Heart left ventricle (tissue), 13 donors: ENCODE data around the gene CELF4.

Source experiments
- POLR2A ChIP-seq, 2 donors: fragments of 450-650 bp; IDR thresholded peaks; one replicate each; pipeline ENCODE4 v1.6.1; 2017; ENCODE audit warnings: antibody characterized with exemption in 2 of 2, mild to moderate bottlenecking in 2 of 2, moderate library complexity in 2 of 2
- TF ChIP-seq, protein P1 (sequence below), 12 donors: fragments of 200-600 bp; sonication (generic) in 4 of 12; IDR thresholded peaks; one replicate each; pipeline versions ENCODE4 v1.5.0 to v1.8.0; 2018 to 2022; ENCODE audit warnings: antibody characterized with exemption in 12 of 12, mild to moderate bottlenecking in 5 of 12
- donor health status: ischemic (EF 13 %, LVEDD 7.1; RV severe dilation, severe dysfunction).
- donor health status: DM: no; HTN: yes; CAD: no.
- donor health status: DM: no; HTN: no; CAD: no.
- donor health status: ischemic (EF 25% LVEDD 6.9; RV normal size, moderate dysfunction).
- donor health status: ischemic (EF 25% LVEDD 5.7; RV mildly dilated, moderate dysfunction).
- donor health status: ischemic (EF 35%, LVEDD 5.7; RV mildly dilated, moderate dysfunction).
- donor health status: nonischemic (EF 11% LVEDD 7.7; RV severe dilation, severe dysfunction).
- donor health status: DM: yes; HTN: yes; CAD: no.
- donor health status: PGD.
- donor health status: ischemic (EF 29% LVEDD 5.4; RV normal size, mild dysfunction).
- donor health status: nonischemic (EF 23%, LVEDD 6.1; RV moderate dilation, normal function).

GRCh38 chr18:37465958-37466357, 99.6 kb downstream of the CELF4 start:
- TF ChIP-seq, protein P1, sequence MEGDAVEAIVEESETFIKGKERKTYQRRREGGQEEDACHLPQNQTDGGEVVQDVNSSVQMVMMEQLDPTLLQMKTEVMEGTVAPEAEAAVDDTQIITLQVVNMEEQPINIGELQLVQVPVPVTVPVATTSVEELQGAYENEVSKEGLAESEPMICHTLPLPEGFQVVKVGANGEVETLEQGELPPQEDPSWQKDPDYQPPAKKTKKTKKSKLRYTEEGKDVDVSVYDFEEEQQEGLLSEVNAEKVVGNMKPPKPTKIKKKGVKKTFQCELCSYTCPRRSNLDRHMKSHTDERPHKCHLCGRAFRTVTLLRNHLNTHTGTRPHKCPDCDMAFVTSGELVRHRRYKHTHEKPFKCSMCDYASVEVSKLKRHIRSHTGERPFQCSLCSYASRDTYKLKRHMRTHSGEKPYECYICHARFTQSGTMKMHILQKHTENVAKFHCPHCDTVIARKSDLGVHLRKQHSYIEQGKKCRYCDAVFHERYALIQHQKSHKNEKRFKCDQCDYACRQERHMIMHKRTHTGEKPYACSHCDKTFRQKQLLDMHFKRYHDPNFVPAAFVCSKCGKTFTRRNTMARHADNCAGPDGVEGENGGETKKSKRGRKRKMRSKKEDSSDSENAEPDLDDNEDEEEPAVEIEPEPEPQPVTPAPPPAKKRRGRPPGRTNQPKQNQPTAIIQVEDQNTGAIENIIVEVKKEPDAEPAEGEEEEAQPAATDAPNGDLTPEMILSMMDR (IDR thresholded peaks at IDR 0.05), result no peak
- no peak for TF ChIP-seq POLR2A (IDR thresholded peaks at IDR 0.05)
